Choroid plexus epithelial cell (primary cell): Measurements from ENCODE around the gene APLP2.

Experiments used
- DNase-seq: peaks from one replicate; pipeline ENCODE4 v3.0.0-alpha.2; 2010; ENCODE audit warnings: low read depth
- H3K4me3 ChIP-seq: 2 replicates; pipeline ENCODE4 v1.5.1; 2011; ENCODE audit warnings: low read depth, mild to moderate bottlenecking, control low read depth, low read length, moderate library complexity
- CTCF ChIP-seq: conservative IDR thresholded peaks from 2 replicates; pipeline ENCODE4 v1.5.1; 2011; ENCODE audit warnings: low read depth, mild to moderate bottlenecking, control low read depth, inconsistent platforms, low read length, moderate library complexity

APLP2 gene

GRCh38 chr11:130074736-130075135 lies 5.0 kb downstream of the APLP2 start:
- TF ChIP-seq CTCF: no peak
- DNase-seq: no peak
- no peak overlapping the region for H3K4me3 ChIP-seq

- no peak overlapping the region for H3K4me3 ChIP-seq
- no peak for DNase-seq
- TF ChIP-seq CTCF: no peak
Observed at GRCh38 chr11:130076778-130077481, 7.2 kb downstream of the APLP2 start.

- no peak for DNase-seq
Observed at GRCh38 chr11:130077671-130078070, 8.0 kb downstream of the APLP2 start.

GRCh38 chr11:130078080-130078479 lies 8.4 kb downstream of the APLP2 start:
- DNase-seq: no peak
- H3K4me3 ChIP-seq: no peak overlapping the region
- TF ChIP-seq CTCF: no peak

More at GRCh38 chr11:130077671-130078070, 8.0 kb downstream of the APLP2 start:
- TF ChIP-seq CTCF: no peak
- H3K4me3 ChIP-seq: no peak overlapping the region

DNA sequence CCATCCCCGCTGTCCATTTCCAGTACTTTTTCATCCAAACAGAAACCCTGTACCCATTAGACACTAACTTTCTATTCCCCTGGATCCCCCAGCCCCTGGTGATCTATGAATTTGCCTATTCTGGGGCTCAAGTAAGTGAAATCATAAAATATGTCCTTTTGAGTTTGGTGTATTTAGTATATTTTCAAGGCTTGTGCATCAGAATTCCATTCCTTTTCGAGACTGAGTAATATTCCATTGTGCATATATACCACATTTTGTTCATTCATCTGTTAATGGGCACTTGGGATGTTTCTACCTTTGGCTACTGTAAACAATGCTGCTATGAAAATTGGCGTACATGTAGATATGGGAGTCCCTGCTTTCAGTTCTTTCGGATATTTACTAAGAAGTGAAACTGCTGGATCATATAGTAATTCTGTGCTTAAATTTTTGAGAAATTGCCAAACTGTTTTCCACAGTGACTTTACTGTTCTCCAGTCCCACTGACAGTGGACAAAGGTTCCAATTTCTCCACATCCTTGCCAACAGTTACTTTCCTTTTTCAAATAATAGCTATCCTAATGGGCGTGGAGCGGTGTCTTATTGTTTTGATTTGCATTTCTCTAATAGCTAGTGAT lies 16.1 kb downstream of the APLP2 start:
- no peak for TF ChIP-seq CTCF
- no peak for DNase-seq
- no peak overlapping the region for H3K4me3 ChIP-seq

DNA sequence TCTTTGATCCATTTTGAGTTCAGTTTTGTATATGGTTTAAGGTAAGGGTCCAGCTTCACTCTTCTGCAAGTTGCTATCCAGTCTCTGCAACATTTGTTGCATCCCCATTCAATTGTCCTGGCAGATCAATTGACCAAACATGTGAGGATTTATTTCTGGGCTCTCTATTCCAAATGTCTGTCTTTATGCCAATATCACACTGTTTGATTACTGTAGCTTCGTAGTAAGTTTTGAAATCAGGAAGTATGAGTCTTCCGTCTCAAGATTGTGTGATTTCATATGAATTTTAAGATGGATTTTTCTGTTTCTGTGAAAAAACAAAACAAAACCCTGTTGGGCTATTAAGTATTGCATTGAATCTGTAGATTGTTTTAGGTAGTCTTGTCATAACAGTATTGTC lies 17.0 kb downstream of the APLP2 start:
- no peak overlapping the region for H3K4me3 ChIP-seq
- TF ChIP-seq CTCF: no peak
- DNase-seq: peak; percentile 23
